Measurements from ENCODE around the gene C1QTNF2. TPM values are rescaled to one million over a fixed set of nuclear protein-coding genes. Genes with fewer than 3 reads are reported as not detected.

The C1QTNF2 gene
- total and polyA plus RNA-seq, 4 donors, result 0.17 to 0.37 (median 0.23) TPM

DNA sequence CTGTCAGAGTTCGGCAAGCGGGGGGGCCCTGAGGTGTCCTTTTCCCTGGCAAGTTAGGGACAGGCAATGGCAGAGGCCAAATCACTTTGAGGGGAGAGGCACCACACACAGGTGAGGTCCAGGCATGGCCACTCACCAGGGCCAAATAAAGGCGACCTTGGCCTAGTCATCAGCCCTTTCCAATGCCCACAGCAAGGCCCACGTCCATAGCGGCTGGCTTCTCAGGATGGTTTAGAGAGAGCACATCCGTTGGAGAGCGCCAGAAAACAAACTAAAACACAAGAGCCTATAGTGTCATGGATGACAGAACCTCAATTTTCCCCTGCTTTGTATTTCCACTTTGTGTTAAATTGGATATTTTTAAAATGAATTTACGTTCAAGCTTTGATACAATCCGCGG is 65.1 kb downstream of the C1QTNF2 start:
- Histone ChIP-seq H3K4me1 (ENCODE audit: control insufficient read depth in 4 of 4, insufficient read depth in 4 of 4, low read length in 3 of 4) (no peaks in the 10 kb centered on the region), H3K27ac (ENCODE audit: low read depth in 1 of 2, low read length in 2 of 2) (no peak overlapping the region), H3K27me3 (ENCODE audit: control insufficient read depth in 4 of 4, insufficient read depth in 4 of 4, low read length in 3 of 4) (peaks cover 0 to under 1% (median 0%) of the 10 kb centered on the region in 4 donors), H3K36me3 (ENCODE audit: control insufficient read depth in 4 of 4, insufficient read depth in 3 of 4, low read depth in 1 of 4, low read length in 3 of 4) (no peaks in the 10 kb centered on the region), H3K9ac (ENCODE audit: low read depth in 1 of 2, low read length in 2 of 2) (no peak overlapping the region), H3K4me3 (ENCODE audit: low read depth in 1 of 3, low read length in 3 of 3) (no peak overlapping the region), H3K9me3 (ENCODE audit: control insufficient read depth in 4 of 4, low read length in 3 of 4) (no peaks in the 10 kb centered on the region)
- no peak for DNase-seq (ENCODE audit: low spot score)
- WGBS, result 94% methylated on average over 10 of the region's 10 CpGs
- TF ChIP-seq TAF1 (conservative IDR thresholded peaks at IDR 0.05) (no peak), EGR1 (IDR thresholded peaks at IDR 0.05; ENCODE audit: low read depth in 2 of 2) (no peak), SP1 (IDR thresholded peaks at IDR 0.05) (no peak), NR2F2 (IDR thresholded peaks at IDR 0.05) (no peak), HNF4A (conservative IDR thresholded peaks at IDR 0.05) (no peak)
- TF ChIP-seq, protein P1, sequence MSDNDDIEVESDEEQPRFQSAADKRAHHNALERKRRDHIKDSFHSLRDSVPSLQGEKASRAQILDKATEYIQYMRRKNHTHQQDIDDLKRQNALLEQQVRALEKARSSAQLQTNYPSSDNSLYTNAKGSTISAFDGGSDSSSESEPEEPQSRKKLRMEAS (IDR thresholded peaks at IDR 0.05), result no peak
- TF ChIP-seq, protein P2, sequence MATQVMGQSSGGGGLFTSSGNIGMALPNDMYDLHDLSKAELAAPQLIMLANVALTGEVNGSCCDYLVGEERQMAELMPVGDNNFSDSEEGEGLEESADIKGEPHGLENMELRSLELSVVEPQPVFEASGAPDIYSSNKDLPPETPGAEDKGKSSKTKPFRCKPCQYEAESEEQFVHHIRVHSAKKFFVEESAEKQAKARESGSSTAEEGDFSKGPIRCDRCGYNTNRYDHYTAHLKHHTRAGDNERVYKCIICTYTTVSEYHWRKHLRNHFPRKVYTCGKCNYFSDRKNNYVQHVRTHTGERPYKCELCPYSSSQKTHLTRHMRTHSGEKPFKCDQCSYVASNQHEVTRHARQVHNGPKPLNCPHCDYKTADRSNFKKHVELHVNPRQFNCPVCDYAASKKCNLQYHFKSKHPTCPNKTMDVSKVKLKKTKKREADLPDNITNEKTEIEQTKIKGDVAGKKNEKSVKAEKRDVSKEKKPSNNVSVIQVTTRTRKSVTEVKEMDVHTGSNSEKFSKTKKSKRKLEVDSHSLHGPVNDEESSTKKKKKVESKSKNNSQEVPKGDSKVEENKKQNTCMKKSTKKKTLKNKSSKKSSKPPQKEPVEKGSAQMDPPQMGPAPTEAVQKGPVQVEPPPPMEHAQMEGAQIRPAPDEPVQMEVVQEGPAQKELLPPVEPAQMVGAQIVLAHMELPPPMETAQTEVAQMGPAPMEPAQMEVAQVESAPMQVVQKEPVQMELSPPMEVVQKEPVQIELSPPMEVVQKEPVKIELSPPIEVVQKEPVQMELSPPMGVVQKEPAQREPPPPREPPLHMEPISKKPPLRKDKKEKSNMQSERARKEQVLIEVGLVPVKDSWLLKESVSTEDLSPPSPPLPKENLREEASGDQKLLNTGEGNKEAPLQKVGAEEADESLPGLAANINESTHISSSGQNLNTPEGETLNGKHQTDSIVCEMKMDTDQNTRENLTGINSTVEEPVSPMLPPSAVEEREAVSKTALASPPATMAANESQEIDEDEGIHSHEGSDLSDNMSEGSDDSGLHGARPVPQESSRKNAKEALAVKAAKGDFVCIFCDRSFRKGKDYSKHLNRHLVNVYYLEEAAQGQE (IDR thresholded peaks at IDR 0.05), result no peak

DNA sequence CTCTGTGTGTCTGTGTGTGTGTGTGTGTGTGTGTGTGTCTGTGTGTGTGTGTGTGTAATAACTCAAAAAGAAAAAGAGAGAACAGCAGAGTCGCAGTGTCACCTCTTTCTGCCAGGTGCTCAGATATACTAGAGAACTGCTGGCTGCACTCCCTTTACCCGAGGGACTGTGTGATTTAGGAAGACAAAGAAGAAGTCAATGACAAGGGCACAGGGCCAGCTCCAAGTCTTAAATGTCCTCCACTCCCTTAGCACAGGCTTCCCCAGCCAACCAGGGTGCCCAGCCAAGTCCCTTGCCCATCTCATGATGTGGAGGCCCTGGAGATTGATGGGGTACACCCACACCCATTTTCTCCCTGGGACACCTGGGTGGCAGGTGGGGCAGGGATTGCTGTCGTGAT is 66.7 kb downstream of the C1QTNF2 start:
- TF ChIP-seq SP1 (IDR thresholded peaks at IDR 0.05) (no peak), NR2F2 (IDR thresholded peaks at IDR 0.05) (no peak), RXRA (IDR thresholded peaks at IDR 0.05) (no peak), EGR1 (IDR thresholded peaks at IDR 0.05; ENCODE audit: low read depth in 2 of 2) (no peak), HNF4G (IDR thresholded peaks at IDR 0.05) (no peak), GABPA (IDR thresholded peaks at IDR 0.05 in 1 of 2, conservative IDR thresholded peaks at IDR 0.05 in 1 of 2) (no peak), FOXA1 (IDR thresholded peaks at IDR 0.05) (no peak), YY1 (IDR thresholded peaks at IDR 0.05) (no peak), RAD21 (IDR thresholded peaks at IDR 0.05) (no peak), TAF1 (conservative IDR thresholded peaks at IDR 0.05) (no peak), JUND (IDR thresholded peaks at IDR 0.05) (no peak), FOXA2 (IDR thresholded peaks at IDR 0.05) (no peak), HNF4A (conservative IDR thresholded peaks at IDR 0.05) (no peak)
- TF ChIP-seq, protein P2 (IDR thresholded peaks at IDR 0.05), result no peak
- TF ChIP-seq, protein P3, sequence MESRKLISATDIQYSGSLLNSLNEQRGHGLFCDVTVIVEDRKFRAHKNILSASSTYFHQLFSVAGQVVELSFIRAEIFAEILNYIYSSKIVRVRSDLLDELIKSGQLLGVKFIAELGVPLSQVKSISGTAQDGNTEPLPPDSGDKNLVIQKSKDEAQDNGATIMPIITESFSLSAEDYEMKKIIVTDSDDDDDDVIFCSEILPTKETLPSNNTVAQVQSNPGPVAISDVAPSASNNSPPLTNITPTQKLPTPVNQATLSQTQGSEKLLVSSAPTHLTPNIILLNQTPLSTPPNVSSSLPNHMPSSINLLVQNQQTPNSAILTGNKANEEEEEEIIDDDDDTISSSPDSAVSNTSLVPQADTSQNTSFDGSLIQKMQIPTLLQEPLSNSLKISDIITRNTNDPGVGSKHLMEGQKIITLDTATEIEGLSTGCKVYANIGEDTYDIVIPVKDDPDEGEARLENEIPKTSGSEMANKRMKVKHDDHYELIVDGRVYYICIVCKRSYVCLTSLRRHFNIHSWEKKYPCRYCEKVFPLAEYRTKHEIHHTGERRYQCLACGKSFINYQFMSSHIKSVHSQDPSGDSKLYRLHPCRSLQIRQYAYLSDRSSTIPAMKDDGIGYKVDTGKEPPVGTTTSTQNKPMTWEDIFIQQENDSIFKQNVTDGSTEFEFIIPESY (IDR thresholded peaks at IDR 0.05), result no peak
- TF ChIP-seq, protein P4, sequence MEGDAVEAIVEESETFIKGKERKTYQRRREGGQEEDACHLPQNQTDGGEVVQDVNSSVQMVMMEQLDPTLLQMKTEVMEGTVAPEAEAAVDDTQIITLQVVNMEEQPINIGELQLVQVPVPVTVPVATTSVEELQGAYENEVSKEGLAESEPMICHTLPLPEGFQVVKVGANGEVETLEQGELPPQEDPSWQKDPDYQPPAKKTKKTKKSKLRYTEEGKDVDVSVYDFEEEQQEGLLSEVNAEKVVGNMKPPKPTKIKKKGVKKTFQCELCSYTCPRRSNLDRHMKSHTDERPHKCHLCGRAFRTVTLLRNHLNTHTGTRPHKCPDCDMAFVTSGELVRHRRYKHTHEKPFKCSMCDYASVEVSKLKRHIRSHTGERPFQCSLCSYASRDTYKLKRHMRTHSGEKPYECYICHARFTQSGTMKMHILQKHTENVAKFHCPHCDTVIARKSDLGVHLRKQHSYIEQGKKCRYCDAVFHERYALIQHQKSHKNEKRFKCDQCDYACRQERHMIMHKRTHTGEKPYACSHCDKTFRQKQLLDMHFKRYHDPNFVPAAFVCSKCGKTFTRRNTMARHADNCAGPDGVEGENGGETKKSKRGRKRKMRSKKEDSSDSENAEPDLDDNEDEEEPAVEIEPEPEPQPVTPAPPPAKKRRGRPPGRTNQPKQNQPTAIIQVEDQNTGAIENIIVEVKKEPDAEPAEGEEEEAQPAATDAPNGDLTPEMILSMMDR (IDR thresholded peaks at IDR 0.05; ENCODE audit: low read depth, low read length, missing input control), result no peak
- TF ChIP-seq, protein P5, sequence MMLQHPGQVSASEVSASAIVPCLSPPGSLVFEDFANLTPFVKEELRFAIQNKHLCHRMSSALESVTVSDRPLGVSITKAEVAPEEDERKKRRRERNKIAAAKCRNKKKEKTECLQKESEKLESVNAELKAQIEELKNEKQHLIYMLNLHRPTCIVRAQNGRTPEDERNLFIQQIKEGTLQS (IDR thresholded peaks at IDR 0.05), result no peak
- TF ChIP-seq, protein P1 (IDR thresholded peaks at IDR 0.05), result no peak
- no peaks in the 10 kb centered on the region for H3K9me3 ChIP-seq (ENCODE audit: control insufficient read depth in 4 of 4, low read length in 3 of 4)
- 71% methylated on average over 3 of the region's 3 CpGs for WGBS
- no peaks in the 10 kb centered on the region for H3K4me1 ChIP-seq (ENCODE audit: control insufficient read depth in 4 of 4, insufficient read depth in 4 of 4, low read length in 3 of 4)
- no peaks in the 10 kb centered on the region for H3K36me3 ChIP-seq (ENCODE audit: control insufficient read depth in 4 of 4, insufficient read depth in 3 of 4, low read depth in 1 of 4, low read length in 3 of 4)
- no peak for DNase-seq (ENCODE audit: low spot score)
- no peak overlapping the region for H3K4me3 ChIP-seq (ENCODE audit: low read depth in 1 of 3, low read length in 3 of 3)
- H3K27ac ChIP-seq (ENCODE audit: low read depth in 1 of 2, low read length in 2 of 2), result no peak overlapping the region
- no peaks in the 10 kb centered on the region for H3K27me3 ChIP-seq (ENCODE audit: control insufficient read depth in 4 of 4, insufficient read depth in 4 of 4, low read length in 3 of 4)
- no peak overlapping the region for H3K9ac ChIP-seq (ENCODE audit: low read depth in 1 of 2, low read length in 2 of 2)
